Glutamatergic neuron (in vitro differentiated cells): ENCODE results near the gene ASPHD2. TPM values are rescaled to one million over a fixed set of nuclear protein-coding genes. Genes with fewer than 3 reads are reported as not detected.

Source experiments
- DNase-seq: peaks from one replicate; pipeline ENCODE4 v3.0.0; 2022
- H3K27ac Mint-ChIP-seq: one replicate; pipeline ENCODE4 v1.8.0; 2020; ENCODE audit warnings: mild to moderate bottlenecking, mixed read lengths, inconsistent platforms; ENCODE audit not compliant: unreplicated experiment
- H3K27me3 Mint-ChIP-seq: one replicate; pipeline ENCODE4 v1.8.0; 2020; ENCODE audit warnings: mild to moderate bottlenecking, moderate library complexity, mixed read lengths, inconsistent platforms; ENCODE audit not compliant: unreplicated experiment
- H3K36me3 Mint-ChIP-seq: one replicate; pipeline ENCODE4 v1.8.0; 2020; ENCODE audit warnings: mild to moderate bottlenecking, mixed read lengths, inconsistent platforms; ENCODE audit not compliant: unreplicated experiment
- H3K4me1 Mint-ChIP-seq: one replicate; pipeline ENCODE4 v1.8.0; 2020; ENCODE audit warnings: mild to moderate bottlenecking, low read depth, mixed read lengths, inconsistent platforms; ENCODE audit not compliant: unreplicated experiment
- H3K4me3 Mint-ChIP-seq: one replicate; pipeline ENCODE4 v1.8.0; 2020; ENCODE audit warnings: mild to moderate bottlenecking, mixed read lengths, inconsistent platforms; ENCODE audit not compliant: unreplicated experiment
- H3K9me3 Mint-ChIP-seq: one replicate; pipeline ENCODE4 v1.8.0; 2020; ENCODE audit warnings: mild to moderate bottlenecking, moderate library complexity, mixed read lengths, inconsistent platforms; ENCODE audit not compliant: unreplicated experiment
- CTCF ChIP-seq: fragments of 200-600 bp; sonication (generic); IDR thresholded peaks from one replicate; pipeline ENCODE4 v1.5.0; 2021; ENCODE audit not compliant: partially characterized antibody, unreplicated experiment
- total RNA-seq: library from RNA; stranded (reverse); fragmentation: NEBNext Ultra II Directional; extraction: Animal tissue kit (Norgen Biotek cat#: 25700); gene quantifications from one replicate; pipeline ENCODE4 v1.2.1, GENCODE V29; 2021; ENCODE audit not compliant: unreplicated experiment

ASPHD2 gene
- total RNA-seq, 1 donor from 2014 or later, result 19.0 TPM

GRCh38 chr22:26414347-26414746 lies 14.7 kb upstream of the ASPHD2 start:
- TF ChIP-seq CTCF, result no peak
- no peak overlapping the region for H3K4me3 Mint-ChIP-seq
- no peak overlapping the region for H3K27ac Mint-ChIP-seq
- DNase-seq, result no peak
- peaks cover 2% of the 10 kb centered on the region for H3K9me3 Mint-ChIP-seq
- H3K4me1 Mint-ChIP-seq, result peaks cover 9% of the 10 kb centered on the region
- no peaks in the 10 kb centered on the region for H3K36me3 Mint-ChIP-seq
- H3K27me3 Mint-ChIP-seq, result peaks cover 1% of the 10 kb centered on the region

GRCh38 chr22:26416256-26416655 lies 12.8 kb upstream of the ASPHD2 start:
- H3K9me3 Mint-ChIP-seq, result peaks cover 2% of the 10 kb centered on the region
- H3K4me3 Mint-ChIP-seq, result no peak overlapping the region
- TF ChIP-seq CTCF, result no peak
- DNase-seq, result no peak
- no peak overlapping the region for H3K27ac Mint-ChIP-seq
- peaks cover 1% of the 10 kb centered on the region for H3K27me3 Mint-ChIP-seq
- no peaks in the 10 kb centered on the region for H3K36me3 Mint-ChIP-seq
- H3K4me1 Mint-ChIP-seq, result no peaks in the 10 kb centered on the region

- Mint-ChIP-seq H3K27ac (no peak overlapping the region), H3K36me3 (no peaks in the 10 kb centered on the region), H3K4me1 (no peaks in the 10 kb centered on the region), H3K4me3 (no peak overlapping the region), H3K27me3 (peaks cover 1% of the 10 kb centered on the region), H3K9me3 (peaks cover 2% of the 10 kb centered on the region)
- no peak for TF ChIP-seq CTCF
- DNase-seq, result no peak
Observed at GRCh38 chr22:26416670-26417276, 12.3 kb upstream of the ASPHD2 start.

- Mint-ChIP-seq H3K4me3 (no peak overlapping the region), H3K27me3 (peaks cover 1% of the 10 kb centered on the region), H3K4me1 (no peaks in the 10 kb centered on the region), H3K9me3 (peaks cover 2% of the 10 kb centered on the region), H3K27ac (no peak overlapping the region), H3K36me3 (no peaks in the 10 kb centered on the region)
- DNase-seq, result no peak
- TF ChIP-seq CTCF, result no peak
Observed at GRCh38 chr22:26417406-26417805, 11.7 kb upstream of the ASPHD2 start.

GRCh38 chr22:26418620-26419019 lies 10.4 kb upstream of the ASPHD2 start:
- Mint-ChIP-seq H3K27me3 (peaks cover 1% of the 10 kb centered on the region), H3K27ac (no peak overlapping the region), H3K4me1 (no peaks in the 10 kb centered on the region), H3K36me3 (no peaks in the 10 kb centered on the region), H3K4me3 (no peak overlapping the region), H3K9me3 (peaks cover 2% of the 10 kb centered on the region)
- no peak for TF ChIP-seq CTCF
- DNase-seq, result no peak
